A673 (cell line): ENCODE measurements around the gene MYLK.

Experiments
- EZH2 ChIP-seq: fragments of 200-600 bp; sonication (generic); IDR thresholded peaks from 2 replicates; pipeline ENCODE4 v1.6.1; 2017; ENCODE audit warnings: borderline replicate concordance, low read depth, mild to moderate bottlenecking, mixed read lengths, antibody characterized with exemption, low read length; ENCODE audit not compliant: poor library complexity, severe bottlenecking
- TF ChIP-seq, protein P1 (sequence below): fragments of 300-800, 200-600 bp; sonication (generic); conservative IDR thresholded peaks from 2 replicates; pipeline ENCODE4 v1.5.1; 2017; ENCODE audit warnings: low read depth, mild to moderate bottlenecking, antibody characterized with exemption, low read length, moderate library complexity, mixed read lengths

DNA sequence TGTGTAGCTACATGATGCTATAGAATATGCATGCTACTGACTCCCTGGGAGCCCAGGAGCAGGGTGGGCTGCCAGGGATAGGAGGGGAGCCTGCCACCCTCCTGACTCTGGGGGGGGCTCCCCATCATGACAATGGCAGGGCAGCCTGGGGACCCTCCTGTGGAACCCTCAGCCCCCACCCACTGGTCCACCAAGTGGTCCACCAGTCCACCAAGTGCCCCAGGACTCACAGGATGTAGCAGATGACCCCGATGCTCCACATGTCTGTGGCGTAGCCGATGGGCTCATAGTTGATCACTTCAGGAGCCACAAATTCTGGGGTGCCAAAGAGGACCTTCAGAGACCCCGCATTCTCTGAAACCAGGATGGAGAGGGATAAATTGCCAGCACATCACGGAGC lies 246.3 kb downstream of the MYLK start:
- TF ChIP-seq, protein P1, sequence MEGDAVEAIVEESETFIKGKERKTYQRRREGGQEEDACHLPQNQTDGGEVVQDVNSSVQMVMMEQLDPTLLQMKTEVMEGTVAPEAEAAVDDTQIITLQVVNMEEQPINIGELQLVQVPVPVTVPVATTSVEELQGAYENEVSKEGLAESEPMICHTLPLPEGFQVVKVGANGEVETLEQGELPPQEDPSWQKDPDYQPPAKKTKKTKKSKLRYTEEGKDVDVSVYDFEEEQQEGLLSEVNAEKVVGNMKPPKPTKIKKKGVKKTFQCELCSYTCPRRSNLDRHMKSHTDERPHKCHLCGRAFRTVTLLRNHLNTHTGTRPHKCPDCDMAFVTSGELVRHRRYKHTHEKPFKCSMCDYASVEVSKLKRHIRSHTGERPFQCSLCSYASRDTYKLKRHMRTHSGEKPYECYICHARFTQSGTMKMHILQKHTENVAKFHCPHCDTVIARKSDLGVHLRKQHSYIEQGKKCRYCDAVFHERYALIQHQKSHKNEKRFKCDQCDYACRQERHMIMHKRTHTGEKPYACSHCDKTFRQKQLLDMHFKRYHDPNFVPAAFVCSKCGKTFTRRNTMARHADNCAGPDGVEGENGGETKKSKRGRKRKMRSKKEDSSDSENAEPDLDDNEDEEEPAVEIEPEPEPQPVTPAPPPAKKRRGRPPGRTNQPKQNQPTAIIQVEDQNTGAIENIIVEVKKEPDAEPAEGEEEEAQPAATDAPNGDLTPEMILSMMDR, result no peak
- no peak for TF ChIP-seq EZH2
